ENCODE data around the gene GLIPR1. TPM values are rescaled to one million over a fixed set of nuclear protein-coding genes. Genes with fewer than 3 reads are reported as not detected.
"Not testable (repeated sequence)": the region's sequence is repeated elsewhere in the genome, so short reads cannot be mapped to it uniquely, and the experiment has no call there.

GLIPR1 gene
- total RNA-seq, 1 donor from 2014 or later, result 3.1 TPM

DNA sequence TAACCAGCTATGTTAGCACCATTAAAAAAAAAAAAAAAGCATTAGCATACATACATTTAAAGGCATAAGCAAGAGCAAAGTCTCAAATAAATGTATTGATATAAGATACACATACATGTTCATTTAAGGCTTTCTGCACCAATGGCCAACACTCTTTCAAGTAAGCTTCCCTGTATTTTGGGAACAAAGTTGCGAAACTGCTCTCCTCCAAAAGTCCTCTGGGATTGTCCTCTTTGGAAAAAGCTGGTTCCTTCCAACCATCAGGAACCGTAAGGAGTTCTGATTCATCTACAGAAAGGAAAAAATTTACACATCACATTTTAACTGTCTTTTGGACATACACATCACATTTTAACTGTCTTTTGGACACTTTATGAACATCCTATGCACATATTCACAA, 27.6 kb downstream of the GLIPR1 start:
- DNase-seq (ENCODE audit: low spot score), result no peak
- ATAC-seq, result no peak

DNA sequence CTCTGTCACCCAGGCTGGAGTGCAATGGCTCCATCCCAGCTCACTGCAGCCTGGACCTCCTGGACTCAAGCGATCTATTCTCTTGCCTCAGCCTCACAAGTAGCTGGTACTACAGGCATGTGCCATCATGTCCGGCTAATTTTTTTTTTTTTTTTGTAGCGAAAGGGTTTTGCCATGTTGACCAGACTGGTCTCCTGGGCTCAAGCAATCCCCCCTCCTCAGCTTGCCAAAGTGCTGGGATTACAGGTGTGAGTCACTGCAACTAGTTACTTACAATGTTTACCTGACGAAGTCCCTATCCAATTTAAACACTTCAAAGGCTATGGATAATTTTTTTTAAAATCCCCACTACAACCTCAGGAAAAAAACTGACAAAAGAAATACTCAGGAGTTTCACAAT, 29.1 kb downstream of the GLIPR1 start:
- no peak for DNase-seq (ENCODE audit: low spot score)
- no peak for ATAC-seq

DNA sequence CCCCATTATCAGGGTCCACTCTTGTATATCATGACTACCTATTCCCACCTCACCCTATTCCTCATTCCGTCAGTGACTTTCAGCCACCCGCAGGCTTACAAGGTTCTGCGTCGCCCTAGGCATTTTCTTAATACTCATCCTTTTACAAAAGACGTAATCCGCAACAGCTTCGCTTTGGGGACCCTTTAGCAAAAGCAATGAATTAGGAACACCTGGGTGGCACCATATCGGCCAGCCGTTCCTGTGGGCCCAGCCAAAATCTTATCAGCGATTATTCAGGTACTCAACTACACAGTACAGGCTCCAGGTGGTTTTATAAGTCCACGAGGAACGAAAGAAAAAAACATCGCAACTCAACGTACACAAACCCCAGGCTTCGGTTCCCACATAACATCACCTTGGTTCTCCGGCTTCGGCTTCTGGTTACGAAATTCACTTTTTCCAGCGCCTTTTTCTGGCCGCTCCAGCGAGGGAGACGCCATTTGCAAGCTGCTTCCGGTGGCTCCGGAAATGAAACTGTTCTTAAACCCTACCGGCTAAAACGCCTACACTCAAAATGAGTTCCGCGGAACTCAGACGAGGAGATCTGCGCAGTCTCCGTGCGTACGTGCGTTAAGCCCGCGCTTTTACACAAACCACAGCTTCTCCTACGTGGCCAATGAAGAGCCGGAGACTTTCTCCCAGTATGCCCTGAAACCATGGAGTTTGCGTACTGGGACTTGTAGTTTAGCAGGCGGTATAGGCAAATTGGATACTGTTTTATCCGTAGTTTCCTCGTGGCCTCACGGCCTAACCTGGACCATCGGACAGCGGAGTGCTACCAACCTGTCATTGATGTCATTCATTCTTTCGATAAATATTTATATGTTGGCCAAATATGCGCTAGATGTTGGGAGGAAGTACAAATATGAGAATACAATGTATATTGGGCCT, 30.8 kb downstream of the GLIPR1 start, which contains the start of gene KRR1:
KRR1 (minus strand) TSS at position 494 of the 933 bp plus-strand sequence; CDS start at position 482, 12 bp downstream.
- peak; percentile 95 for DNase-seq (ENCODE audit: low spot score)
- peak; percentile 98 for ATAC-seq

DNA sequence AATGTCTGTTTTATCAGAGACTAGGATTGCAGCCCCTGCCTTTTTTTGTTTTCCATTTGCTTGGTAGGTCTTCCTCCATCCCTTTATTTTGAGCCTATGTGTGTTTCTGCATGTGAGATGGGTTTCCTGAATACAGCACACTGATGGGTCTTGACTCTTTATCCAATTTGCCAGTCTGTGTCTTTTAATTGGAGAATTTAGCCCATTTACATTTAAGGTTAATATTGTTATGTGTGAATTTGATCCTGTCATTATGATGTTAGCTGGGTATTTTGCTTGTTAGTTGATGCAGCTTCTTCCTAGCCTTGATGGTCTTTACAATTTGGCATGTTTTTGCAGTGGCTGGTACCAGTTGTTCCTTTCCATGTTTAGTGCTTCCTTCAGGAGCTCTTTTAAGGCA, 40.7 kb downstream of the GLIPR1 start:
- not testable (repeated sequence) for ATAC-seq; DNase-seq (ENCODE audit: low spot score)

DNA sequence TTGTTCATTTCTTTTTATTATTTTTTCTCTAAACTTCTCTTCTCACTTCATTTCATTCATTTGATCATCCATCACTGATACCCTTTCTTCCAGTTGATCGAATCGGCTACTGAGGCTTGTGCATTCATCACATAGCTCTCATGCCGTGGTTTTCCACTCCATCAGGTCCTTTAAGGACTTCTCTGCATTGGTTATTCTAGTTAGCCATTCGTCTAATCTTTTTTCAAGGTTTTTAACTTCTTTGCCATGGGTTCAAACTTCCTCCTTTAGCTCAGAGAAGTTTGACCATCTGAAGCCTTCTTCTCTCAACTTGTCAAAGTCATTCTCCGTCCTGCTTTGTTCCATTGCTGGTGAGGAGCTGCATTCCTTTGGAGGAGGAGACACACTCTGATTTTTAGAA, 41.6 kb downstream of the GLIPR1 start:
- DNase-seq (ENCODE audit: low spot score); ATAC-seq: not testable (repeated sequence)

DNA sequence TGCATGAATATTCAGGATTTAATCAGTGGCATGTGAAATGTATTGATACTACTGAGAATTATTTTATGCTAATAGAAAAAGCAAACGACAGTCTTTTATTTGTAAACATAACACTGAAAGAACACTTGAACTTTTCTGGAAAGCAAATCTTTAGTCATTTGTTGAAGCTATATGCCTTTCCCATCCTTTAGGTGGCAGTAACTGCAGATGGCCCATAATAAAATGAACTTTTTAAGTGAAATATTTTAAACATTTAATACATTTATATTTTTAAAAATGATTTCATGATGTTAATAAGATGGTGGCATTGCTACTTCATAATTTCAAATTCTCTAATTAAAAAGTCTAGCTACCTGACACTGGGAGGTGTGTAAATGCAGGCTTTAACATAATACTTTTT, 44.7 kb downstream of the GLIPR1 start:
- no peak for DNase-seq (ENCODE audit: low spot score)

DNA sequence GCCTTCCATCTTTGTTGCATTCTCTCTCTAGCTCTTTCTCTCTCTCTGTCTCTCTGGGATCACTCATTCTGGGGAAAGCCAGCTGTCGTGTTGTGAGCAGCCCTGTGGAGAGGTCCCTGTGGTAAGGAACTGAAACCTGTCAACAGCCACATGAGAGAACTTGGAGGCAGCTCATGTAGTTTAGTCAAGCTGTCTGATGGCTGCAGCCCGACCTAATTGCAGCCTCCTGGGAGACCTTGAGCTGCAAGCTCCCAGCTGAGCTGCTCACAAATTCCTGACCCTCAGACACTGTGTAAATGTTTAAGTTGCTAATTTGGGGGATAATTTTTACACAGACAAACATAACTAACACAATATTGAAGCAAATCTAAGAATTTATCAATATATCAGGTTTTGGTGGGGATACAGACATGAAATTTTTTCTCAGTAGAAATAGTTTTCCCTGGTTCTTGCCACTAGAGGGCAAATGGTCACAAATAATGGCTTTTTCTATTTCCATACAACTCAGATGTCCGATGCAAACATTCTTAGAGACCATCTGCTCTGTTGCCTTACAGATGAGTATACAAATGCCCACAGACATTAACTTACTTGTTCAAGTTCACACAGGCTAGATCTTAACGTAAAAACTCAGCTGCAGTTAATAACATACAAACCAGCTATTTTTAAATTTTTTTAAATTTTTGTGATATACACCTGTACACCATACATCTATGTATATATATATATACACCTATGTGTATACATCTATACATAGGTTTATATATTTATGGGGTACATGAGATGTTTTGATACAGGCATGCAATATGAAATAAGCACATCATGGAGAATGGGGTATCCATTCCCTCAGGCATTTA, 46.3 kb downstream of the GLIPR1 start:
- ATAC-seq (peak; percentile 79), DNase-seq (ENCODE audit: low spot score) (no peak)

More for the DNA sequence above, 44.7 kb downstream of the GLIPR1 start:
- no peak for ATAC-seq

DNA sequence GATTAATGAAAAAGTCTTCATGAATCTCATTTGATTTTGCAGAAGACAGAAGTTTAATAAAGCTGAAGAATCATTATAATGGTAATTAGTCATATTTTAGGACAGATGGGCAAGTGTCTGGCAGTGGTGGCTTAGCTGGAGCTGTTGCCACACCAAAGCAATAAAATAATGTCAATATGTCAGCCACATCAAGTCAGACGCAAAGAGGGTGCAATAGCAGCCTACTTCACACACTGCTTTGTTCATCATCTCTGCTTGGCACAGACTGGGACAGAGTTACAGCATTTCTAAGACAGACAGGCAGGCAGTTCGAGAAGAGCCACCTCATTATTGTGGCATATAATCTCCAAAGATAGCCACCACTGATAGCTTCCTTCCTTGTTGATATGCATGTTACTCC, 47.7 kb downstream of the GLIPR1 start:
- ATAC-seq (no peak), DNase-seq (ENCODE audit: low spot score) (no peak)

DNA sequence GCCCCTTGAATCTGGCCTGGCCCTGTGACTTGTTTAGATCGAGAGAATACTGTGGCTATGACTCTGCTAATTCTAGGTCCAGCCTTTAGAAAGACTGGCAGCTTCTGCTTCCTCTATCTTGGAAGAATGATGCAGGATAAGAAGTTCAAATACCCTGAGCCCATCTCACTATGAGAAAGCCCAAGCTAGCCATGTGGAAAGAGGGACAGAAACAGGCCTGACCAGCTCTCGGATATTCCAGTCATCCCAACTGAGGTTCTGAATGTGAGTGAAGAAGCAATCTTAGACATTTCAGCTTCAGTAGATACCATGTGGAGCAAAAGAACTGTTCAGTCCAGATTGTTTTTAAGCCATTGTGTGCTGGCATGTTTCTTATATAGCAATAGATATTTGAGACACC, 48.1 kb downstream of the GLIPR1 start:
- DNase-seq (ENCODE audit: low spot score), result no peak
- ATAC-seq, result no peak

DNA sequence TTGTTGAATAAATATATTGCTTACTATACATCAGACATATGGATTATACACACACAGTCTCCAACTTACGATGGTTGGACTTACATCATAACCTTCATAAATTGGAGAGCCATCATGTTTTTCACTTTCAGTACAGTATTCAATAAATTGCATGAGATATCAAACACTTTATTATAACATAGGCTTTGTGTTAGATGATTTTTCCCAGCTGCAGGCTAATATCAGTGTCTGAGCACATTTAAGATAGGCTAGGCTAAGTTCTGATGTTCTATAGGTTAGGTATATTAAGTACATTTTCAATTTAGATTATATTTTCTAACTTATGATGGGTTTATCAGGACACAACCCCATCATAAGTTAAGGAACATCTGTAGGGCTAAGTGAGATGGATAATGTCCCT, 48.8 kb downstream of the GLIPR1 start:
- DNase-seq (ENCODE audit: low spot score), result no peak
- no peak for ATAC-seq

DNA sequence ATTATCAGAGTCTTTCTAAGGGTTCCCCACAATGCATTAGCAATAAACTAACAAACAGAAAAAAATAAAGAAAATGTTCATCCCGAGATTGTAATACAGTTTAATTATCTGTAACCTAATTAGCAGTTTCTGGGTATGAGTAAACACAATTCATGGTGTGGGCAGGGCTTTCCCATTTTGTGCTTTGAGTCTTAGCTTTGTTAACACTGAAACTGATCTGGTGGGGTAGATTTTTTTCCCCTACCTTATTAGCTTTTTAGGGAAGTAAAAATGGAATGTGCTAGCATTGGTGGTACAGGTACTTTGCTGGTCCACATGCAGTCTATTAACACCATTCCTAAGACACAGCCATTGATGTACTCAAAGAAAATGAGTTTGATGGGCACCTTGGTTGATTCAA, 49.3 kb downstream of the GLIPR1 start:
- DNase-seq (ENCODE audit: low spot score) (no peak), ATAC-seq (no peak)

DNA sequence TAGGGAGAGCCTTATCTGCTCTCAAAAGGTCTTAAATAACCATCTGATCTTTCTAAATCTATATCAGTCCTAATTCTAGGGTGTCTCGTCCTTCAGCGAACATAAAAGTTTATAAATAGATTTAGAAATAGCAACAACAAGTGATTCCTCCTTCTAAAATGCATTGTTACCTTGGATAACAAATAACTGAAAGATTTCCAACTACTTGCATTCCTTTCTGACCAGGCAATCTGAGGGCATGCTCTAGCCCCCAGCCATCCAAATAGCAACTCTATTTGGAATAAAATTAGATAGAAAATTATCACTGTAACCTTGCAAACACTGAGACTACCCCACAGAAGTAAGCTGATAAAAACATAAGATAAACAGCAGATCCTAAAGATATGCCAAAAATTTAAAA, 52.7 kb downstream of the GLIPR1 start:
- DNase-seq (ENCODE audit: low spot score) (no peak), ATAC-seq (no peak)

DNA sequence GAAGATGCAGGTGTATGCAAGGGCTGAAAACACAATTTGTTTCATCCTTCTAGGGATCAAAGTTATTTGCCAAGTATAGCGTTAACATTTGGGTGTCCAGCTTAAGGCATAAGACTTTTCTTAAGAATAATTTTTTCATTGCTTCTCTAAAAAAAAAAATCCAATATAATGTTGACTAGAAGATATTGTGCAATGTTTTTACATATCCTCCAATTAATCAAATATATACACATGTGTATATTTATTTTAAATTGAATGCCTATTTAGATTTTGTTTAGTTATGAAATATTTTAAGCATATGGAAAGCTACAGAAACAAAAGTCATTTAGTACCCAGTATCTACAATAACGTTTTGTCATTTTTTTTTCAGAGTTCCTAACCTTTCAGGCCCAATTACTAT, 59.3 kb downstream of the GLIPR1 start:
- no peak for ATAC-seq
- no peak for DNase-seq (ENCODE audit: low spot score)

DNA sequence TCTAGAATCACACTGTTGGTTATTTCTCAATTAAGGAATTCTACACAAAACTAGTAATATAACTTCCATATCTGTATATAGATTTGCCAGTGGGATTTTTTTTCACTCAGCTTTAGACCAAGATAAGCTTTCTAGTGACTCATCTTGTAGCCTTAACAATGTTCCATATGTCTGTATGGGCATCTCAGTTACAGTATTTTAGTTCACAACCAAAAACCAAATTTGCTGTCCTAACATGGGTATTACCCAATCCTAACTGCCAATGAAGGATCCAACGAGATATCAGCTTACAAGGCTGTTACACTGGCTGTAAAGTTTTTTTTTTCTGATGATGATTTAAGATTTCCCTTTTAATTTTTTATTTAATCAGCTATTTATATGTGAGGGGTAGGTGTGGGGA, 62.4 kb downstream of the GLIPR1 start:
- ATAC-seq (no peak), DNase-seq (ENCODE audit: low spot score) (no peak)

DNA sequence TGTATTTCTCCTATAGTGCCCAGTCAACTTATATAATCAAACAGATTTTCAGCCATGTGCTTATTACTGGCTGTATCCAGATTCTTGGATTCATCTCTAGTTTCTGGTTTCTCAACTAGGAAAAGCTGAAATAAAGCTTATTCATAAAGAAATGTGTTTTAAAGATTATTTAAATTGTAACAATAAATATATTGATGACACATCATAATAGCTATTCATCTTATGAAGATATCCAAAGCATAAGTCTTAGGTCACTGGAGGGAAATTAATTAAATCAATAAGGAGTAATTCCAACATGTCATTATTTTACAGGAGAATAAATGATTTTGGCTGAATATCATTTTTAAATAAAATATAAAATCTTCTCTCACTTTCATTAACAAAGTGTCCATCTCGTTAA, 63.0 kb downstream of the GLIPR1 start:
- no peak for ATAC-seq

DNA sequence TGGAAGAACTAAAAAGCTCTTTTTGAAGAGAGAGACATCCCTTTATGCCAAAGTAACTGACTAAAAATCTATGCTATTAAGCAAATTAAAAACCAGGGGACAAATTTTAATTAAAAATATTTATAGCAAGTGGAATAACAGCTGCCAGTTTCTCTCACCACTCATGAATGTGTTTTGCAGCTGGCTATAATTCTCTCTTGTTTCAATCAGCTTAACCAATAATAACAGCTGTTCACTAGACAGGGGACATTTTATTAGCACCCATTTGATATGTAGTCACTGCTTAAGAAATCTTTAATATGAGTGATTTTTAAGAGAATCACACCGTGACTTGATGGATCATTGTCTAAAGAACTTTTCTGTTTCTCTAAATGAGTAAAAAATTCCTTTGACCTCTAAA, 65.1 kb downstream of the GLIPR1 start:
- no peak for DNase-seq (ENCODE audit: low spot score)
- no peak for ATAC-seq

More for the DNA sequence above, 63.0 kb downstream of the GLIPR1 start:
- no peak for DNase-seq (ENCODE audit: low spot score)

DNA sequence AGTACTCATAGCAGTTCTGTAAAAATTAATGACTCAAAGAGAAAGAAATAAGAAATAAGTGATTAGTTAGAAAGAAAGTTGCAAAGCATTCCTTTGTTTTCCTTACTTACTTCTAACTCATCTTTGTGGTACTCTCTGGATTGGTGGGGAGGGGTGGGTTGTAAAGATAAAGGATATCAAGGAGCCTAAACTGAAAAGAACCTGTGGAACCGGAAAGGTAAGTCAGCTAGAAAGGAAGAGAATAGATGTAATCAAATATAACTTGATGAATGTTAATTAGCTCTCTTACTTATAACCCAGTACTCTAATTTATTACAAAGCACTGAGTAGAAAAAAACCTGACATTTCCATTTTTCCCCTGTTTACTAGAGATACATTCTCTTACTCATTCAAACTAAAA, 68.3 kb downstream of the GLIPR1 start:
- no peak for ATAC-seq
- DNase-seq (ENCODE audit: low spot score), result no peak

DNA sequence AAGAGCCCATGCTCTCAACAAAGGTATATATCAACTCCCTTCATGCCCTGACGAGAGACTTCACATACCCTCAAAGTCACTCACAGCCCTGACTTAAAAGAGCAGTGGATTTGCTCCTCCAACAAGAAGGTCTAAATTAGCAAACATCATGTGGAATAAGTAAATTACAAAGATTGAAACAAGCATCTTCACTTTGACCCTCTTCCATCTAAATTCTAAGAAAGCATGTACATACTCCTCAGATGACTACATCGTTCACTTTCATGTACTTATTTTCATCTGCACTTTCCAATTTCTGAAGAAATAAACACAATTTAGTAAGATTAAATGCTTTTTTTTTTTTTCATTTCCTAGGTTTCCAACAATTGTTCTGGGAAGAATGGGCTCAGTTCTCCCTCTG, 69.4 kb downstream of the GLIPR1 start:
- DNase-seq (ENCODE audit: low spot score), result no peak

DNA sequence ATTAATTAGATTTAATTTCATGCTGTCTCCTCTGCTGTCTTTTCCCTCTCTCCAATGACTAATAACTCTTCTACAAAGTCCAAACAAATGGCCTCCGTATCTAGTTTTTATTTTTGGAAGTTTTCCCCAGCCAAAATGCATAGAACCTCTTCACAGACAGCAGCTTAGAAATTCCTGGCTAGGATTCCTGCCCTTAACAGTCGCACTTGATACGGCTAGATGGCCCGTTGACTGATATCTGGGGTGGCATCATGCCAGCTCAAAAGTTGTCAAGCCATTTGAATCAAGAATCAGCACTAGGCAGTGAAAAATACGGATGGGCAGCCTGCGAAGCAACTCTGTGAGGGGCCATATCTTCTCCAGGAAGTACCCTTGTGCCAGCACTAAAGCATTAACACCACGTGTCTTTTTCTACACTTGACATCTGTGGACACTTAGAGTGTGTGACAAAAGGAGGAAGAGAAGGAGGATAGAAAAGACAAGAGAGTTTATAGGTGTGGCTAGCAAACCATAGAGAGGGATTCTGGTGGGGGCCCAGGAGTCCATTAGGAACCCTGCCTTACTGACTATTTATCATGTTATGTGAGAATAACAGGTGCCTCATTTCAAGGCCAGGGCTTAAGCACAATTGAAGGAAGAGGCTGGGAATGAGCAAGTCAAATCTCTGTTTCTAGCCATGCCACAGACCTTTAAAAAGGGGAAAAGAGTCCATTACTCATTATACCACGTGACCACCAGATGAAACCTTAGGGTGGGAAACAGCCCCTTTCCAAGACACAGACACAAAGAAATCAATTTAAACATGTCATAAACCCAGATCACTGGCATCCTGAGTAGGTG, 70.1 kb downstream of the GLIPR1 start:
- DNase-seq (ENCODE audit: low spot score) (no peak), ATAC-seq (no peak)

More for the DNA sequence above, 69.4 kb downstream of the GLIPR1 start:
- no peak for ATAC-seq

DNA sequence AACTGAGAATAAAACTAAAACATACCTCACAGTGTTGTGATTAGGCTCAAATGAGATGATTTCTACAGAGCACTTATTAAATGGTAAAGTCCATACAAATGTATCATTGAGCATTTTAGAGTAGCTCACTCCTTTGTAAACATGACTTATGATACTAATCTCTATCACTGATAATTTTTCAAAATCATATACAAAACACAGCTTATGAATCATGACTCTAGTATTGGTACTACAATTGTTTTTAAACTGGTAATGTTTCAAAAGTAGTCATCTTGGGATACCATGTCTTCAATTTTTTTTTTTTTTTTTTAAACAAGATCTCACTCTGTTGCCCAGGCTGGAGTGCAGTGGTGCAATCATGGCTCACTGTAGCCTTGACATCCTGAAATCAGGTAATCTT, 70.9 kb downstream of the GLIPR1 start:
- ATAC-seq (no peak), DNase-seq (ENCODE audit: low spot score) (no peak)

DNA sequence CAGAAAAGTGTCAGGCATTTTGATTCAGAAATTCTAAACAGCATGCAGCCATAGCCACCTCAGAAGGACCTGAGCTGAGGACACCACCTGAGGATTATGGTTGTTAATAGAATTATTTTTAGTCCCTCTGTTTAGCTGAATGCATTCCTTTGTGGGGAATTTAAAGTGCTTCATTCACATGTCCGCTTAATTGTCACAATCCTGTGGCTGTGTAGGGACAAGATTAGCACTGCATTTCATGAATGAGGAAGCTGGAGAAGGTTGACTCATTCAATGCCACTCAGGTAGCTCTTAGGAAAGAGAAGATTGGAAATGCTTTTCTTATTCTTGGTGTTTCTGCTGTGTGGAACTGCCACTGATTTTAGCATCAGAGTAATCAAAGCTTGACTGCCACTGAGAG, 72.8 kb downstream of the GLIPR1 start:
- ATAC-seq, result no peak
- DNase-seq (ENCODE audit: low spot score), result no peak

All from left lobe of liver (tissue), 2 donors.